ENCODE data around the gene NATD1.

NATD1 gene

DNA sequence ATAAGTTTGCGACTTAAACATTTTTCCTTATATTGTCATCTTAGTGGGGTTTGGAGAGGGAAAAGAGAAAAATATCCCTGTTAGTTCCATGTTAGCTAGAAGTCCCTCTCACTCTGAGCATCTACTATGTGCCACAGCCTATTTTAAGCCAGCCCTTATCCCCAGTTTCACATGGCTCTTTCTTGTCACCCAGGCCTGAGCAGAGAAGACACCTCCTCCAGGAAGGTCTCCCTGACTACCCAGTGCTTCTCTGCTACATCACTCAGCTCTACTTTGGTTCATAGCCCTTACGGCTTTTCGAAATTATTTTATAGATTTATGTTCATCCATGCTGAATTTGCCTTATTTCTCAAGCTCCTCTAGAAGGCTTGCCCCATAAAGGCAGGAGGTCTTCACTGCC, 24.1 kb upstream of the NATD1 start:
- FAIRE-seq: no peak

DNA sequence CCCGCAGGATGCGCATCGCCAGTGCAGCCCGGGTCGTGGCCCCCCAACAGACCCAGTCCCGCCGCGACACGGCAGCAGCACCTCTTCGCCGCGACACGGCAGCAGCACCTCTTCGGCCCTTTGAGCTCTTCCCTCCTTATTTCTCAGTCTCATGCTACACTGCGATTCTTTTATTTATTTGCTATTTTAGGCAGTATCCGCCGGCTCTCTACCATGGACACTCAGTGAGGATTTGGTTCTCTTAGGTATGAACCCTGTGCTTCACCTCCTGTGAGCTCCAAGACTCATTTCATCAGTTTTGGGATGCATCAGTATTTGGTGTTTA, 23.0 kb upstream of the NATD1 start:
- DNase-seq (ENCODE audit: extremely low spot score, insufficient read length, low read depth) (no peak), FAIRE-seq (no peak)

More for the DNA sequence above, 24.1 kb upstream of the NATD1 start:
- DNase-seq (ENCODE audit: extremely low spot score, insufficient read length, low read depth): no peak

GRCh38 chr17:21275579-21276263, 22.5 kb upstream of the NATD1 start:
- DNase-seq (ENCODE audit: extremely low spot score, insufficient read length, low read depth) (peak; percentile 94), FAIRE-seq (peak; percentile 93)

DNA sequence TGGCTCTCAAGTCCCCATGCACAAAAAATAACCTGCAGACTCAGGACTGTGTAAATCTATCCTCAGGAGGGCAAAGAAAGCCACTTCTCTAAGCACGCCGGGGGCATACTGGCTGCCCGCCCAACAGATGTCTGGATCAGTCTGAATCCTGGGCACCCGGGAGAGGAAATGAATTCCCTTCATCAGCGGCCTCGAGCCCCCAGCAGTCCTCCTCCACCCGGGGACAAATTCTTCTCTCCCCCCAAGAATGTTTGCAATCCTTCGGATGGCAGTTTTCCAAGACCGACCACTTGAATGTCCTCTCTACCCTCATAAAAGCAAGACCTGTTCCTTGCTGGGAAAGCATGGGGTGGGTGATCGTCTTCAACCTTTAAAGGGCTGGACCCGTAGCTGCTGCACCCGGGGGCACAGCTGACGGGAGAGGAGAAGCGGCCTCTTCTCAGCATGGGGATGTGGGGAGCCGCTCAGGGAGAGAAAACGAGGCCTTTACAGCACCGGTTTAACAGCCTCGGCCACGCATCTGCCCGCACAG, 21.9 kb upstream of the NATD1 start:
- DNase-seq (ENCODE audit: extremely low spot score, insufficient read length, low read depth) (no peak), FAIRE-seq (no peak)

DNA sequence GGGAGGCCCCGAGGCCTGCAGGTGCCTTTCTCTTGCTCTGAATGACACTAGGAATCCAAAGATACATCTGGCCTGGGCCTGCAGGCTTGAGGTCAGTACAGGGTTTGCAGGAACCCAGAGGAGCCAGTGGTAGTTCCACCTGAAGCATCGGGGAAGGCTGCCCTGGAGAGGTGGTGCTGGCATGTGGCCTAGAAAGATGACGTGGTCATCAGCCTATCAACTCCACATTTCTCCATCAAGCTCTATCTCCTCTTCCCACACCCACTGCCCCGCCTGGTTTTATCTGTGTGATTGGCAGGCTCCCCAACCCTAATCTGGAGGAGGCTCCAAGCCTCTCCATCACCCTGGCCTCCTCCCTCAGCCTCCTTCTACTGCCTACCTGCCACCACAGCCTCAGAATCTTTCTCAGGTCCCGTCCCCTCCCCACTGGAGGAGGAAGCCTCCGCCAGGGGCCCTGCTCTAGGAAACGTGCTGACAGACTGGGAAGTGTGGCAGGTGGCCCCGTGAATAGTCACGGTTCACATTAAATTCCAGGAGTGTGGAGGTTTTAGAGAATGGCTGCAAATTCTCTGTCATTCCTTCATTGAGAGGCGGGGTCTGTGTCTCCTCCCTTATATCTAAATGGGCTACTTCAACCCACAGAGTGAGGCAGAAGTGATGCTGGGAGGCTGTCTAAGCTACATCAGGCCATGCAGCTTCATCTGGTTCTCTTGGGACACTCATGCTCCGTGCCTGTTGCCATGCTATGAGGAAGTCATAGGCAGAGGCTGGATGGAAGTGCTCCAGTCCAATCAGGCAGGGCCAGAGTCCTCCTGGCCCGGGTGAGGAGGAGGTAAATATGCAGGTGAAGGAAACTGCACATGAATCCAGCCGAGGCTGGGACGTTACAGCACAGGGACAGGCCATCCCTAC, 19.9 kb upstream of the NATD1 start:
- no peak for DNase-seq (ENCODE audit: extremely low spot score, insufficient read length, low read depth)
- no peak for FAIRE-seq

GRCh38 chr17:21272250-21272649, 19.0 kb upstream of the NATD1 start:
- FAIRE-seq (no peak), DNase-seq (ENCODE audit: extremely low spot score, insufficient read length, low read depth) (no peak)

DNA sequence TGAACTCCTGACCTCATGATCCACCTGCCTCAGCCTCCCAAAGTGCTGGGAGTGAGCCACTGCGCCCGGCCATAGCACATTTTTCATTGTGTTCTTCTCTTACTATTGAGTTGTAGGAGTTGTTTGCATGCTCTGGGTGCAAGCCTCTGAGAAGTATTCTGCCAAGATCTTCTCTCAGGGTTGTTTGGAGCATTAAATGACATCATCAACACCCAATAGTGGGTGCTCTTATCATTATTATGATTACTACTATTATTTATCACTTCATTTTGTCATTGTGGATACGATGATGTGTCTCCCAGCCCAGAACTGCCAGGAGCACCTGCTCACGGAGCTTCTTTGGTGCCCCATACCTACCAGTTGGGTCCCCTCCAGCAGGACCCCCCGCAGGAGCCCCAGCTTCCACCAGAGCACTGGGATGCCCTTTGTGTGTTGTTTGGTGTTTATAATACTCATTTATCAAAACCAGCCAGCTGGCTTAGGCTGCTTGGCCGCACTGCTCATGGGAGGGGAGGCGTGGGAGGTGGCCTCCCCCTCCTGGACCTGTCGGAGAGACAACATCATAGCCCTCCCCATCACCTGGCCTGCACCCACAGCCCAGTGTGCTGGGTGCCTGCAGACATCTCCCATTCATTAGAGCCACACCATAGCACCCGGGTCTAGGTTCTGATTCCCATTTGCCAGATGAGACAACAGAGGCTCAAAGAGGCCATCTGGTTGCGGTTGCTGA, 18.4 kb upstream of the NATD1 start:
- no peak for DNase-seq (ENCODE audit: extremely low spot score, insufficient read length, low read depth)
- FAIRE-seq: no peak

DNA sequence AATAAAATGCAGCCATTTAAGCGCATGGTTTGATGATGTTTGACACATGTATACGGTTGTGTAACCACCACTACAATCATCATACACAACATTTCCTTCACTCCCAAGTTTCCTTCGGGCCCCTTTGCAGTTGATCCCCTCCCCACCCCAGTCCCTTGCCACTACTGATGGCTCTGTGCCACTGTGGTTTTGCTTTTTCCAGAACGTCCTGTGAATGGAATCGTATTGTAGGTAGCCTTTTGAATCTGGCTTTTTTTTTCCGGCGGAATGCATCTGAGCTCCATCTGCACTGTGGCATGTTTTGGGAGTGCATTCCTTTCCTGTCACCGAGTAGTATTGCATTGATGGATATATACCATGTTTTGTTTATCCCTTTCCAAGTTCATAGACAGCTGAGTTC, 16.2 kb upstream of the NATD1 start:
- no peak for FAIRE-seq

DNA sequence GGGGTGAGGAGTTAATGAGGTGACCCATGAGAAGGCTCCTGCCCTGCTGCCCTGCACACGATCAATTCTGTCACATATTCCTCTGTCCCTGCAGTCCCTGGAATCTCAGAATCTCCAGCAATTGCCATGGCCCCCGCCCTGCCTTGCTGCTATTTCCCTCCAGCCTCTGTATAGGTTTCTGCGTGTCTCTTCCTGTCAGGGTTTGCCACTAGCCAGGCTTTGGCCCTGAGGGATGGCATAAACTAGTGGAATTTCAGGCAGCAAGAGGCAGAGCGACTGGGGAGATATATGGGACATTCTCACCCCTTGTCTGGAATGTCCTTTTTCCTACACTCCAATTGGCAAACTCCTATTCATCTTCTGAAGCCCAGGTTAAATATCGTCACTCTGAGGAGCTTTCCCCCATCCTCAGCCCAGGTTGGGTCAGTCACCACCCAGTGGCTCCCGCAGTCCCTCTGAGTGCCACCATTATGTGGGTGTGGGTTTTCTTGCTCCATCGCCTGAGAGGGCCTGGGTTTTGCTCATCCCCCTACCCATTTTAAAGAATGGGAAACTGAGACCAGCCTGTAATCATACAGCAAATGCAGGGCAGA, 15.5 kb upstream of the NATD1 start:
- DNase-seq (ENCODE audit: extremely low spot score, insufficient read length, low read depth) (no peak), FAIRE-seq (no peak)

More for the DNA sequence above, 16.2 kb upstream of the NATD1 start:
- DNase-seq (ENCODE audit: extremely low spot score, insufficient read length, low read depth): no peak

DNA sequence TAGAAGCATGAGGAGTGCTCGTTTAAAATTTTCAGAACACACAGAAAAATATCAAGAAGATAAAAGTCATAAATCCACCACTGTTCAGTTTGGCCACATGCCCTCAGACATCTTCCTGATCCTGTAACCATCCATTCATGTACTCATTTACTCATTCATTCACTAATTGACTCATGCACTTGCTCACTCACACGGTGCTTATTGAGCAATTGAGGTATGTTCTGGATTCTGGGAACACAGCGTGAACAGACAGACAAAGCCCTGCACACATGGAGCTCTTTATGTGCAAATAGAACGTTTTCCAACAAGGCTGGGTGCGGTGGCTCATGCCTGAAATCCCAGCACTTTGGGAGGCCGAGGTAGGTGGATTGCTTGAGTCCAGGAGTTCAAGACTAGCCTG, 10.2 kb upstream of the NATD1 start:
- no peak for DNase-seq (ENCODE audit: extremely low spot score, insufficient read length, low read depth)
- no peak for FAIRE-seq

- DNase-seq (ENCODE audit: extremely low spot score, insufficient read length, low read depth): no peak
- no peak for FAIRE-seq
Measured at GRCh38 chr17:21262259-21262993, 9.2 kb upstream of the NATD1 start.

GRCh38 chr17:21258593-21258992, 5.4 kb upstream of the NATD1 start:
- DNase-seq (ENCODE audit: extremely low spot score, insufficient read length, low read depth) (no peak), FAIRE-seq (no peak)

- FAIRE-seq: no peak
- no peak for DNase-seq (ENCODE audit: extremely low spot score, insufficient read length, low read depth)
Measured at GRCh38 chr17:21253646-21254441, 634 bp upstream of the NATD1 start.

DNA sequence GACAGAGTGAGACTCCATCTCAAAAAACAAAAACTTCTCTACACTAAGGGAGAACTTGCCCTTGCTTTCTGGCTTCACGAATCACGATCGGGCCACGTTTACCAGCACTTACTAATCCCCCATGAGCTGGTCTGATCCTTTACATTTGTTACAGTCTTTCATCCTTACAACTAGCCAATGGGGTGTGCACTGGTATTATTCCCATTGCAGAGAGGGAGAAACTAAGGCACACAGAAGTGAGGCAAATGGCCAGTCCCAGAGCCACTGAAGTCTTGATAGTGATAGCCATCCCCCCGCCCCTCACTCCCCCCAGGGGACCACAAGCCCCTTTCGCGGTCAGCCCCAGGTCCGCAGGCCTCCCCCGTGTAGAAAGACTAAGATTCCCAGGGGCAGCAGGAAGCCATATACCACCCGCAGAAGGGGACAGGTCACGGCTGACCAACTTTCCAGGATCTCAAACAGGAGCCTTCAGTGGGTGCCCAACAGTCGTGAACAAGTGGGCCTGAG, 868 bp downstream of the NATD1 start:
- FAIRE-seq (no peak), DNase-seq (ENCODE audit: extremely low spot score, insufficient read length, low read depth) (no peak)

GRCh38 chr17:21251337-21252010, 1.7 kb downstream of the NATD1 start:
- DNase-seq (ENCODE audit: extremely low spot score, insufficient read length, low read depth) (no peak), FAIRE-seq (no peak)

DNA sequence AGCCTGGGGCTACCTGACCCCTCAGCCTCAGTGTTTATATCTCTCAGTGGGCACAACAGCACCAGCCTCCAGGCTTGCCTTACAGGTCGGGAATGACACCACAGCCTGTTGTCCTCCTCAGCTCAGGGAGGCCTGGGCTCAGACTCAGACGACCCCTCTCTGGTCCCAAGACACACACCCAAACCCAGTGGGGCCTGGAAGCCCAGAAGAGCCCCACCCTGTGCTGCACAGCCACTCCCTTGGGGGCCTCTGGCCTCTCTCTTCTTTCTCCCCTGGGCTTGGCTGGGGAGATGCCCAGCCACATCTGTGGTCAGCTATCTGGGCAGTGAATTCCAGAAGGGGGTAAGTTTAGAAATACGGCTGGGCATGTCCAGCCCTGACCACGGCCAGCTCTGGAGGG, 2.4 kb downstream of the NATD1 start:
- FAIRE-seq (no peak), DNase-seq (ENCODE audit: extremely low spot score, insufficient read length, low read depth) (no peak)

- FAIRE-seq (no peak), DNase-seq (ENCODE audit: extremely low spot score, insufficient read length, low read depth) (no peak)
Measured at GRCh38 chr17:21249920-21250703, 3.1 kb downstream of the NATD1 start.
